Mesothelial cell of epicardium (in vitro differentiated cells): ENCODE data around the gene MAGI1. TPM values are rescaled to one million over a fixed set of nuclear protein-coding genes. Genes with fewer than 3 reads are reported as not detected.

Experiments used
- DNase-seq, 2 experiments: peaks; one replicate each; pipeline ENCODE4 v3.0.0; 2021; ENCODE audit warnings: low spot score in 2 of 2; ENCODE audit not compliant: unreplicated experiment in 2 of 2
- H3K27ac Mint-ChIP-seq: 2 replicates; pipeline ENCODE4 v1.8.0; 2021; ENCODE audit warnings: mixed read lengths
- H3K27me3 Mint-ChIP-seq: 2 replicates; pipeline ENCODE4 v1.8.0; 2021; ENCODE audit warnings: low read depth, mixed read lengths
- H3K36me3 Mint-ChIP-seq: 2 replicates; pipeline ENCODE4 v1.8.0; 2021; ENCODE audit warnings: mixed read lengths
- H3K4me1 Mint-ChIP-seq: 2 replicates; pipeline ENCODE4 v1.8.0; 2021; ENCODE audit warnings: mixed read lengths
- H3K4me3 Mint-ChIP-seq: 2 replicates; pipeline ENCODE4 v1.8.0; 2021; ENCODE audit warnings: mild to moderate bottlenecking, moderate library complexity, mixed read lengths
- H3K9me3 Mint-ChIP-seq: 2 replicates; pipeline ENCODE4 v1.8.0; 2021; ENCODE audit warnings: mixed read lengths
- CTCF ChIP-seq: fragments of 200-600 bp; sonication (generic); IDR thresholded peaks from one replicate; pipeline ENCODE4 v1.5.0; 2021; ENCODE audit warnings: antibody characterized with exemption; ENCODE audit not compliant: unreplicated experiment
- total RNA-seq: library from RNA; stranded (reverse); gene quantifications from 3 replicates; pipeline ENCODE4 v1.2.1, GENCODE V29; 2021

MAGI1 gene
- total RNA-seq, 1 donor from 2014 or later = 65.6 TPM

GRCh38 chr3:65672061-65672460 is 366.7 kb downstream of the MAGI1 start:
- Mint-ChIP-seq H3K4me1 (peaks cover 25% of the 10 kb centered on the region), H3K36me3 (no peaks in the 10 kb centered on the region), H3K27ac (no peak overlapping the region), H3K9me3 (no peaks in the 10 kb centered on the region), H3K27me3 (no peaks in the 10 kb centered on the region), H3K4me3 (no peak overlapping the region)
- DNase-seq = no peak
- no peak for TF ChIP-seq CTCF

- Mint-ChIP-seq H3K27me3 (no peaks in the 10 kb centered on the region), H3K4me3 (no peak overlapping the region), H3K4me1 (peaks cover 25% of the 10 kb centered on the region), H3K27ac (no peak overlapping the region), H3K36me3 (no peaks in the 10 kb centered on the region), H3K9me3 (no peaks in the 10 kb centered on the region)
- TF ChIP-seq CTCF = no peak
- DNase-seq = no peak
Measured at GRCh38 chr3:65671004-65671403, 367.7 kb downstream of the MAGI1 start.

- Mint-ChIP-seq H3K4me3 (no peak overlapping the region), H3K36me3 (no peaks in the 10 kb centered on the region), H3K4me1 (peaks cover 22% of the 10 kb centered on the region), H3K9me3 (no peaks in the 10 kb centered on the region), H3K27ac (no peak overlapping the region), H3K27me3 (no peaks in the 10 kb centered on the region)
- no peak for DNase-seq
- TF ChIP-seq CTCF = no peak
Measured at GRCh38 chr3:65669163-65669875, 369.4 kb downstream of the MAGI1 start.

- DNase-seq = no peak
- no peak for TF ChIP-seq CTCF
- Mint-ChIP-seq H3K27ac (no peak overlapping the region), H3K4me1 (peaks cover 19% of the 10 kb centered on the region), H3K36me3 (no peaks in the 10 kb centered on the region), H3K4me3 (no peak overlapping the region), H3K27me3 (no peaks in the 10 kb centered on the region), H3K9me3 (no peaks in the 10 kb centered on the region)
Measured at GRCh38 chr3:65667963-65668362, 370.8 kb downstream of the MAGI1 start.

GRCh38 chr3:65666448-65667091 is 372.1 kb downstream of the MAGI1 start:
- H3K9me3 Mint-ChIP-seq = no peaks in the 10 kb centered on the region
- no peak overlapping the region for H3K27ac Mint-ChIP-seq
- no peak for DNase-seq
- H3K4me3 Mint-ChIP-seq = no peak overlapping the region
- H3K4me1 Mint-ChIP-seq = peaks cover 9% of the 10 kb centered on the region
- no peak for TF ChIP-seq CTCF
- H3K36me3 Mint-ChIP-seq = no peaks in the 10 kb centered on the region
- H3K27me3 Mint-ChIP-seq = no peaks in the 10 kb centered on the region
